AG04450 (cell line): ENCODE measurements around the gene SNW1. TPM values are rescaled to one million over a fixed set of nuclear protein-coding genes. Genes with fewer than 3 reads are reported as not detected.

ENCODE experiments used
- CTCF ChIA-PET: fragments of 300-600, 350-600 bp; formaldehyde crosslinking; extraction: SDS; loops from one replicate; lab custom pipeline; 2022; ENCODE audit warnings: antibody characterized with exemption, inconsistent platforms; lab: Charles Lee
- POLR2A ChIA-PET: fragments of 350-600 bp; formaldehyde crosslinking; extraction: SDS; loops from one replicate; lab custom pipeline; 2021; ENCODE audit warnings: antibody characterized with exemption, inconsistent platforms; lab: Yijun Ruan, JAX
- DNase-seq: peaks from one replicate; pipeline ENCODE4 v3.0.0-alpha.2; 2011; ENCODE audit warnings: low read depth, low spot score
- H3K27ac ChIP-seq: one replicate; pipeline ENCODE4 v1.5.1; 2012; ENCODE audit warnings: low read depth, low read length, control low read depth
- H3K27me3 ChIP-seq: one replicate; pipeline ENCODE4 v1.6.0; 2012; ENCODE audit warnings: low read length; ENCODE audit not compliant: control insufficient read depth, insufficient read depth
- H3K4me3 ChIP-seq: 2 replicates; pipeline ENCODE4 v1.5.1; 2011; ENCODE audit warnings: mild to moderate bottlenecking, low read depth, low read length, control low read depth
- H3K9me3 ChIP-seq: 2 replicates; pipeline ENCODE4 v1.5.1; 2012; ENCODE audit warnings: low read length; ENCODE audit not compliant: control insufficient read depth, insufficient read depth
- CTCF ChIP-seq: IDR thresholded peaks from 2 replicates; pipeline ENCODE4 v1.5.1; 2011; ENCODE audit warnings: low read depth, low read length, control low read depth, inconsistent platforms
- polyA plus RNA-seq: library from polyadenylated mRNA; depleted of rRNA; stranded (reverse); fragments of >200 nt; gene quantifications from 2 replicates; pipeline ENCODE4 v1.2.3, GENCODE V29; 2011

SNW1 gene
- polyA plus RNA-seq, 1 experiment, result 54.9 TPM

- POLR2A ChIA-PET, result no interaction called here
- no peak for DNase-seq
Measured at GRCh38 chr14:77746064-77746702, 14.8 kb downstream of the SNW1 start.

GRCh38 chr14:77741438-77741837, 19.5 kb downstream of the SNW1 start:
- H3K4me3 ChIP-seq, result no peak overlapping the region
- H3K9me3 ChIP-seq, result no peaks in the 10 kb centered on the region
- H3K27ac ChIP-seq, result no peak overlapping the region
- ChIA-PET POLR2A (no interaction called here), CTCF (no interaction called here)
- H3K27me3 ChIP-seq, result no peaks in the 10 kb centered on the region
- no peak for TF ChIP-seq CTCF
- DNase-seq, result no peak

More at GRCh38 chr14:77746064-77746702, 14.8 kb downstream of the SNW1 start:
- H3K27ac ChIP-seq, result no peak overlapping the region
- no peak overlapping the region for H3K4me3 ChIP-seq
- H3K27me3 ChIP-seq, result no peaks in the 10 kb centered on the region
- no peak for TF ChIP-seq CTCF
- CTCF ChIA-PET, result no interaction called here
- no peaks in the 10 kb centered on the region; the same call in 1 of the 2 replicates for H3K9me3 ChIP-seq

- H3K27me3 ChIP-seq, result no peaks in the 10 kb centered on the region
- ChIA-PET POLR2A (no interaction called here), CTCF (no interaction called here)
- no peak overlapping the region for H3K4me3 ChIP-seq
- no peak for TF ChIP-seq CTCF
- DNase-seq, result no peak
- no peaks in the 10 kb centered on the region for H3K9me3 ChIP-seq
- H3K27ac ChIP-seq, result no peak overlapping the region
Measured at GRCh38 chr14:77738559-77739250, 22.3 kb downstream of the SNW1 start.

GRCh38 chr14:77730976-77731497, 29.9 kb downstream of the SNW1 start:
- H3K27me3 ChIP-seq, result no peaks in the 10 kb centered on the region
- H3K4me3 ChIP-seq, result no peak overlapping the region
- no peaks in the 10 kb centered on the region for H3K9me3 ChIP-seq
- DNase-seq, result no peak
- TF ChIP-seq CTCF, result no peak
- ChIA-PET POLR2A (no interaction called here), CTCF (no interaction called here)
- no peak overlapping the region for H3K27ac ChIP-seq

- POLR2A ChIA-PET, result interaction anchor here (0.7 kb wide), 1 partner anchor 146 kb away, joined by 5 read pairs; no protein-coding TSS in a partner anchor
- TF ChIP-seq CTCF, result no peak
- H3K4me3 ChIP-seq, result no peak overlapping the region
- H3K9me3 ChIP-seq, result no peaks in the 10 kb centered on the region
- H3K27ac ChIP-seq, result no peak overlapping the region
- DNase-seq, result no peak
- no peaks in the 10 kb centered on the region for H3K27me3 ChIP-seq
- CTCF ChIA-PET, result no interaction called here
Measured at GRCh38 chr14:77722301-77722700, 38.7 kb downstream of the SNW1 start.
